Epidermal melanocyte (primary cell): ENCODE data around the gene ATP1B2.
A peak's percentile ranks its signal among the peaks of the same experiment; 100 is the strongest.
"Not testable (repeated sequence)": the region's sequence is repeated elsewhere in the genome, so short reads cannot be mapped to it uniquely, and the experiment has no call there.

Experiments used
- DNase-seq: peaks from one replicate; pipeline ENCODE4 v3.0.0; 2011; ENCODE audit warnings: low spot score; ENCODE audit not compliant: insufficient read length

ATP1B2 gene

GRCh38 chr17:7650509-7651096, at the start of gene ATP1B2:
Gene ATP1B2 (plus strand): TSS chr17:7650926. CDS start chr17:7651519, 593 bp downstream.
- DNase-seq = peak; percentile 69

GRCh38 chr17:7606280-7606679, 44.4 kb upstream of the ATP1B2 start:
- no peak for DNase-seq

- no peak for DNase-seq
These were observed 40.1 kb upstream of the ATP1B2 start for GRCh38 chr17:7610641-7611040.

- DNase-seq = no peak
These were observed 39.0 kb upstream of the ATP1B2 start for GRCh38 chr17:7611635-7612293.

- no peak for DNase-seq
These were observed 38.5 kb upstream of the ATP1B2 start for GRCh38 chr17:7612294-7612640.

GRCh38 chr17:7613769-7614424, 36.8 kb upstream of the ATP1B2 start:
- no peak for DNase-seq

GRCh38 chr17:7614425-7615264, 36.1 kb upstream of the ATP1B2 start, which contains the start of gene FXR2:
Gene FXR2 (minus strand): TSS chr17:7614897. CDS start chr17:7614532, 365 bp downstream.
- peak; percentile 99 for DNase-seq

- DNase-seq = no peak
These were observed 35.4 kb upstream of the ATP1B2 start for GRCh38 chr17:7615265-7615747.

- DNase-seq = no peak
These were observed 32.1 kb upstream of the ATP1B2 start for GRCh38 chr17:7618608-7619007.

GRCh38 chr17:7620835-7621234, 29.9 kb upstream of the ATP1B2 start:
- no peak for DNase-seq

- no peak for DNase-seq
These were observed 27.1 kb upstream of the ATP1B2 start for GRCh38 chr17:7623661-7624060.

- DNase-seq = not testable (repeated sequence)
These were observed 25.0 kb upstream of the ATP1B2 start for GRCh38 chr17:7625749-7626148.

- DNase-seq = no peak
These were observed 24.4 kb upstream of the ATP1B2 start for GRCh38 chr17:7626307-7626706.

- no peak for DNase-seq
These were observed 23.8 kb upstream of the ATP1B2 start for GRCh38 chr17:7626956-7627249.

- DNase-seq = peak; percentile 98
These were observed 23.2 kb upstream of the ATP1B2 start, which contains the start of gene SAT2 for GRCh38 chr17:7627250-7628121. Gene SAT2 (minus strand): TSS chr17:7627821. CDS start chr17:7627635, 186 bp downstream.

GRCh38 chr17:7629939-7630571, 20.7 kb upstream of the ATP1B2 start, which contains the start of gene SHBG:
Gene SHBG (plus strand): TSS chr17:7630135. CDS start chr17:7630173, 38 bp downstream.
- no peak for DNase-seq

GRCh38 chr17:7631398-7632380, 19.0 kb upstream of the ATP1B2 start:
- DNase-seq = no peak

GRCh38 chr17:7632492-7632894, 18.2 kb upstream of the ATP1B2 start:
- DNase-seq = peak; percentile 73

- DNase-seq = no peak
These were observed 17.6 kb upstream of the ATP1B2 start for GRCh38 chr17:7633093-7633492.
